Natural killer cell (primary cell): ENCODE results near the gene SLC35E3. TPM values are rescaled to one million over a fixed set of nuclear protein-coding genes. Genes with fewer than 3 reads are reported as not detected.
"Not testable (repeated sequence)": the region's sequence is repeated elsewhere in the genome, so short reads cannot be mapped to it uniquely, and the experiment has no call there.

Source experiments
- ATAC-seq, 3 donors: fragments of 150-1000 bp in 2 of 3; fragments of 200-7000 bp in 1 of 3; cut with Tn5 transposase; 1 replicate in 1 of 3; 2 replicates in 2 of 3; pipeline ENCODE4 v1.10.0; 2021; ENCODE audit warnings: mild to moderate bottlenecking in 2 of 3, moderate library complexity in 2 of 3
- DNase-seq, 2 donors: peaks; one replicate each; pipeline versions ENCODE4 v3.0.0 to v3.0.0-alpha.2; 2013 to 2021; ENCODE audit warnings: mixed read lengths in 1 of 2
- H3K27ac ChIP-seq: one replicate; pipeline ENCODE4 v1.5.1; 2013; ENCODE audit warnings: mild to moderate bottlenecking, low read length
- H3K27me3 ChIP-seq: one replicate; pipeline ENCODE4 v1.6.1; 2013; ENCODE audit warnings: low read length; ENCODE audit not compliant: control insufficient read depth, insufficient read depth
- H3K36me3 ChIP-seq: one replicate; pipeline ENCODE4 v1.6.1; 2013; ENCODE audit warnings: low read length; ENCODE audit not compliant: control insufficient read depth, insufficient read depth
- H3K4me1 ChIP-seq: one replicate; pipeline ENCODE4 v1.6.1; 2013; ENCODE audit warnings: low read length; ENCODE audit not compliant: control insufficient read depth, insufficient read depth
- H3K4me3 ChIP-seq: one replicate; pipeline ENCODE4 v1.5.1; 2013; ENCODE audit warnings: low read length
- H3K9me3 ChIP-seq: one replicate; pipeline ENCODE4 v1.6.1; 2013; ENCODE audit warnings: low read length; ENCODE audit not compliant: control insufficient read depth, insufficient read depth
- H3K27ac Mint-ChIP-seq, 2 donors: one replicate each; pipeline ENCODE4 v1.8.0; 2022; ENCODE audit warnings: mild to moderate bottlenecking in 2 of 2, mixed read lengths in 2 of 2, moderate library complexity in 1 of 2
- H3K27me3 Mint-ChIP-seq, 2 donors: one replicate each; pipeline ENCODE4 v1.8.0; 2022; ENCODE audit warnings: low read depth in 2 of 2, mixed read lengths in 2 of 2
- H3K36me3 Mint-ChIP-seq: one replicate; pipeline ENCODE4 v1.8.0; 2022; ENCODE audit warnings: mixed read lengths
- H3K4me1 Mint-ChIP-seq, 2 donors: one replicate each; pipeline ENCODE4 v1.8.0; 2022; ENCODE audit warnings: mixed read lengths in 2 of 2
- H3K4me3 Mint-ChIP-seq: one replicate; pipeline ENCODE4 v1.8.0; 2022; ENCODE audit warnings: mild to moderate bottlenecking, moderate library complexity, mixed read lengths
- H3K9me3 Mint-ChIP-seq, 2 donors: one replicate each; pipeline ENCODE4 v1.8.0; 2022; ENCODE audit warnings: mixed read lengths in 2 of 2
- CTCF ChIP-seq: fragments of 200-600 bp; IDR thresholded peaks from one replicate; pipeline ENCODE4 v1.8.0; 2022; ENCODE audit warnings: antibody characterized with exemption
- WGBS: methylation state at CpG from one replicate; pipeline ENCODE4 v1.1.7; 2013; ENCODE audit warnings: missing lambda C conversion rate; ENCODE audit not compliant: insufficient coverage; 5-methylcytosine and 5-hydroxymethylcytosine counted together
- intact Hi-C: fragments of 100-400 bp; cut with micrococcal nuclease; formaldehyde crosslinking; loops from one replicate; pipeline ENCODE4 v1.14.2; 2022
- total RNA-seq, 4 donors: library from RNA; stranded (reverse); fragments of 120-200 nt in 1 of 4; gene quantifications; one replicate each; pipeline versions ENCODE4 v1.2.3 to v1.2.4, GENCODE V29; 2013 to 2022

Gene SLC35E3
- total RNA-seq, 3 donors from 2014 or later (not counting 1 experiment from before 2014, with no cell fraction given) = 8.3 to 15.3 (median 10.2) TPM

GRCh38 chr12:68794653-68795251, 48.8 kb downstream of the SLC35E3 start:
- no peaks in the 10 kb centered on the region for H3K36me3 Mint-ChIP-seq
- H3K9me3 ChIP-seq = no peaks in the 10 kb centered on the region
- 100% methylated on average over 1 of the region's 3 CpGs for WGBS
- ATAC-seq = no peak
- no peaks in the 10 kb centered on the region for H3K9me3 Mint-ChIP-seq
- H3K36me3 ChIP-seq = no peaks in the 10 kb centered on the region
- no peak overlapping the region for H3K4me3 ChIP-seq
- no peak overlapping the region for H3K27ac Mint-ChIP-seq
- intact Hi-C loops = no loop called here
- H3K4me3 Mint-ChIP-seq = no peak overlapping the region
- DNase-seq = no peak
- no peaks in the 10 kb centered on the region for H3K4me1 ChIP-seq
- no peak for TF ChIP-seq CTCF
- H3K27me3 ChIP-seq = no peaks in the 10 kb centered on the region
- no peak overlapping the region for H3K27ac ChIP-seq
- no peaks in the 10 kb centered on the region for H3K27me3 Mint-ChIP-seq
- peaks cover 4 to 5% of the 10 kb centered on the region in 2 donors for H3K4me1 Mint-ChIP-seq

- H3K4me1 Mint-ChIP-seq = peaks cover 4 to 5% of the 10 kb centered on the region in 2 donors
- H3K36me3 Mint-ChIP-seq = no peaks in the 10 kb centered on the region
- no peaks in the 10 kb centered on the region for H3K4me1 ChIP-seq
- no peak for ATAC-seq
- H3K9me3 Mint-ChIP-seq = no peaks in the 10 kb centered on the region
- WGBS = 96% methylated on average over 14 of the region's 15 CpGs
- intact Hi-C loops = no loop called here
- H3K4me3 Mint-ChIP-seq = no peak overlapping the region
- no peaks in the 10 kb centered on the region for H3K27me3 ChIP-seq
- H3K27ac ChIP-seq = no peak overlapping the region
- no peaks in the 10 kb centered on the region for H3K36me3 ChIP-seq
- H3K27ac Mint-ChIP-seq = no peak overlapping the region
- no peaks in the 10 kb centered on the region for H3K9me3 ChIP-seq
- H3K4me3 ChIP-seq = no peak overlapping the region
- TF ChIP-seq CTCF = no peak
- DNase-seq = no peak
- no peaks in the 10 kb centered on the region for H3K27me3 Mint-ChIP-seq
Observed at GRCh38 chr12:68796399-68796798, 50.4 kb downstream of the SLC35E3 start.

- no peaks in the 10 kb centered on the region for H3K27me3 Mint-ChIP-seq
- no CpG with 5 or more reads among the region's 1 CpG for WGBS
- ATAC-seq (no peak), DNase-seq (no peak)
- no peaks in the 10 kb centered on the region for H3K36me3 Mint-ChIP-seq
- intact Hi-C loops = no loop called here
- H3K4me1 Mint-ChIP-seq = no peaks in the 10 kb centered on the region
- H3K9me3 Mint-ChIP-seq = no peaks in the 10 kb centered on the region
- Histone ChIP-seq H3K36me3 (no peaks in the 10 kb centered on the region), H3K27ac (no peak overlapping the region), H3K9me3 (no peaks in the 10 kb centered on the region), H3K4me1 (no peaks in the 10 kb centered on the region), H3K27me3 (no peaks in the 10 kb centered on the region), H3K4me3 (no peak overlapping the region)
- no peak overlapping the region for H3K4me3 Mint-ChIP-seq
- TF ChIP-seq CTCF = no peak
- H3K27ac Mint-ChIP-seq = no peak overlapping the region
Observed at GRCh38 chr12:68798882-68799234, 52.9 kb downstream of the SLC35E3 start.

- WGBS = 96% methylated on average over 5 of the region's 5 CpGs
- Histone ChIP-seq H3K4me3 (no peak overlapping the region), H3K36me3 (no peaks in the 10 kb centered on the region), H3K9me3 (no peaks in the 10 kb centered on the region), H3K27ac (no peak overlapping the region), H3K4me1 (no peaks in the 10 kb centered on the region), H3K27me3 (no peaks in the 10 kb centered on the region)
- no peak for TF ChIP-seq CTCF
- Mint-ChIP-seq H3K27ac (no peak overlapping the region), H3K9me3 (no peaks in the 10 kb centered on the region), H3K4me1 (no peaks in the 10 kb centered on the region), H3K36me3 (no peaks in the 10 kb centered on the region), H3K4me3 (no peak overlapping the region), H3K27me3 (no peaks in the 10 kb centered on the region)
- intact Hi-C loops = no loop called here
- no peak for DNase-seq
- ATAC-seq = no peak
Observed at GRCh38 chr12:68800294-68800693, 54.3 kb downstream of the SLC35E3 start.

GRCh38 chr12:68801124-68801523, 55.1 kb downstream of the SLC35E3 start:
- H3K4me3 ChIP-seq, H3K36me3 ChIP-seq, intact Hi-C loops, H3K36me3 Mint-ChIP-seq, H3K4me1 Mint-ChIP-seq, H3K27me3 Mint-ChIP-seq, H3K4me1 ChIP-seq, ATAC-seq, H3K9me3 ChIP-seq, H3K9me3 Mint-ChIP-seq, H3K27ac Mint-ChIP-seq, H3K27me3 ChIP-seq, H3K27ac ChIP-seq, DNase-seq, H3K4me3 Mint-ChIP-seq: not testable (repeated sequence)
- 98% methylated on average over 7 of the region's 7 CpGs for WGBS
